Epidermal melanocyte (primary cell): ENCODE results near the gene SLC35C1.
"Not testable (repeated sequence)": the region's sequence is repeated elsewhere in the genome, so short reads cannot be mapped to it uniquely, and the experiment has no call there.

ENCODE experiments used
- DNase-seq: peaks from one replicate; pipeline ENCODE4 v3.0.0; 2011; ENCODE audit warnings: low spot score; ENCODE audit not compliant: insufficient read length

The SLC35C1 gene

GRCh38 chr11:45810431-45811108, 5.6 kb downstream of the SLC35C1 start:
- no peak for DNase-seq

- DNase-seq, result no peak
Measured at GRCh38 chr11:45811109-45811435, 6.1 kb downstream of the SLC35C1 start.

GRCh38 chr11:45811571-45812290, 6.8 kb downstream of the SLC35C1 start:
- no peak for DNase-seq

DNA sequence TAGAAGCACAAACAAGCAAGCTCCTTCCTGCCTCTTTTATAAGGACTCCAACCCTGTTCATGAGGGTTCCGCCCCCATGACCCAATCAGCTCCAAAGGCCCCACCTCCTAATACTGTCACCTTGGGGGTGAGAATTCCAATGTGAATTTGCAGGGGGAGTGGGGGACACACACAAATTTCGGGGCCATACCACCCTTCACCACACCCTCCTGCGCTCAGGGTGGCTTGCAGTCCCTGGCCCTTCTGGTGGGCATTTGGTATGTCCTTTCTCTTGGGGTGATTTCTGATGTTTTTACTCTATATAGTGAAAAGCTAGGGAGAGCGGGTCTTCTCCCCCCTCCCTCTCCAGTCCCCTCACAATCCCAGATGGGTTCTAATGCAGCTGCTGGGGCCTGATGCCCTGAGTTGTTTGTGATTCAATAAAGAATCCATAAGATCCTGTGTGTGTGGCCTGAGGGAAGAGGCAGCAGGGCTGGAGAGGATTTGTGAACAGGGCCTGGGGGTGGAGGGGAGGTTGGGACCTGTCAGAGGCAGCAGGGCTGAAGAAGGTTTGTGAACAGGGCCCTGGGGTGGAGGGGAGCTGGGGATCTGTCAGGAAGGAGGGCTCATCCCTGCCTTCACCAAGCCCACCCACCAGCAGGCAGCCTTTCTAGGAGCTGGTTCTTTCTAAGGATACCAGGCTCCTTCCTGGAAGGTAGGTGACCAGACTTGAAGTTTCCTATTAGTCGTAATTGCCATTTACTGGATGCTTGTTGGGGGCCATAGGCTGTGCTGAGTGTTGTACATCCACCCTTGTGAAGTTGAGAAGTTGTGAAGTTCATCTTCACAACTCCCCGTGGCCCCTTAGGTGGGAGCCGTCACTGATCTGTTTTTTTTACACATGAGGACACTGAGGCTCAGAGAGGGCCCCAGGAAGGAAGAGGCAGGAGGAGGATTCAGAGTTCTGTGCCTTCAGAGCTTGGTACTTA, 7.9 kb downstream of the SLC35C1 start:
- DNase-seq, result no peak

DNA sequence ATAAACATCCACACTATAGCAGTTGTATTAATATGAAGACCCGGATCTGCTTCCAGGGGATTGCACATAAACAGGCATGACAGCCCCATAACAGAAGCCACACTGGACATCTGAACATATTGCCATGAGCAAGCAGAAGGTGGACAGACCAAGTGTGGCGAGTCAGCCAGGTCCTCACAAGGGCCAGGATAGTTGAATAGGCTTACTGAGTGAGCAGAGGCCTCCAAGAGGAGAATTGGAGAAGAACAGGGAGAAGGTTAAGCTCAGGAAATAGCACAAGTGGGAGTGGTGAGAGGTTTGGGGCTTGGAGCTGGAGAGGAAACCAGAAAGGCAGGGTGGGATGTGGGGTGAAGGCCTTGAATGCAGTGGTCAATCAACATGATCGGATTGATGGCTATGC, 10.8 kb downstream of the SLC35C1 start:
- no peak for DNase-seq

DNA sequence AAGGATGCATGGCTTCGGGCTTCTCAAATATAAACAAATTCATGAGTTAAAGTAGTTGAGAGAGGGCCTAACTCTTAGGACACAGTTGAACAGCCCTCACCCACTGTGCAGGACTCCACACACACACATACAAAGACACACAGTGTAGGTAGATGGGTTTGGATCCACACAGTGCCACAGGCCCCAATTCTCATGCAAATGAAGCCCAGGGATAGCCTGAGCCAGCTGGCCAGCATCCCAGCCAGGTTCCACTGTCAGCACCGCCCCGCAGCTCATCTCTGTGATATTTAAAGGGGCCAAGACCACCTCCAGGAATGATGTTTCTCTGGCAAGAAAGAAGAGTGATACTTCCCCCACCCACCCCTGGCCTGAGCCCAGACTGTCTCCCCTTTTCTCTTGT, 11.7 kb downstream of the SLC35C1 start:
- DNase-seq, result no peak

DNA sequence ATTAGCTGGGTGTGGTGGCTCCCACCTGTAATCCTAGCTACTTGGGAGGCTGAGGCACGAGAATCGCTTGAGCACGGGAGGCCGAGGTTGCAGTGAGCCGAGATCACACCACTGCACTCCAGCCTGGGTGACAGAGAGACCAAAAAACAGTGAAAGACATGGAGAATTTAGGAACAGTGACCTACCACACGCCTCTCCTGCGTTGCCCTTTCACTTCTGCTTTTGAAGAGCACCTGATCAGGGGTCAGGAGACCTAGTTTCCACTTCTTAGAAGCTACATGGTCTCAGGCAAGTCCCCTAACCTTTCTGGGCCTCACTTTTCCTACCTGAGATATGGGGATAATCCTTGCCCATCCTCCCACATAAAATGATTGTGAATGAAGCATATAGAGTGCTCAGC, 12.2 kb downstream of the SLC35C1 start:
- DNase-seq, result no peak

- no peak for DNase-seq
Measured at GRCh38 chr11:45818961-45819605, 14.1 kb downstream of the SLC35C1 start.

- DNase-seq, result no peak
Measured at GRCh38 chr11:45820211-45820857, 15.4 kb downstream of the SLC35C1 start.

DNA sequence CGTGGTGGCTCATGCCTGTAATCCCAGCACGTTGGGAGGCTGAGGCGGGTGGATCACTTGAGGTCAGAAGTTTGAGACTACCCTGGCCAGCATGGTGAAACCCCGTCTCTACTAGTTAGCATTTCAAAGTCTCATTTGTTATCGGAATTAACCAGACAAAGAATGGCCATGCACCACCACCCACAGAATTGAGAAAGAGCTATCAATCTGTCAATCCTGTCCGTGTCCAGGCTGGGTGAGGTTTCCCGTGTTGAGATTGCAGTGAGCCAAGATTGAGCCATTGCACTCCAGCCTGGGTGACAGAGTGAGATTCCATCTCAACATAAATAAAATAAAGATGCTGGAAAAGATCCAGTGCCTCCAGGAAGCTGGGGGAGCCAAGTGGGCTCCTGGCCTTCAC, 21.5 kb downstream of the SLC35C1 start:
- DNase-seq, result not testable (repeated sequence)

DNA sequence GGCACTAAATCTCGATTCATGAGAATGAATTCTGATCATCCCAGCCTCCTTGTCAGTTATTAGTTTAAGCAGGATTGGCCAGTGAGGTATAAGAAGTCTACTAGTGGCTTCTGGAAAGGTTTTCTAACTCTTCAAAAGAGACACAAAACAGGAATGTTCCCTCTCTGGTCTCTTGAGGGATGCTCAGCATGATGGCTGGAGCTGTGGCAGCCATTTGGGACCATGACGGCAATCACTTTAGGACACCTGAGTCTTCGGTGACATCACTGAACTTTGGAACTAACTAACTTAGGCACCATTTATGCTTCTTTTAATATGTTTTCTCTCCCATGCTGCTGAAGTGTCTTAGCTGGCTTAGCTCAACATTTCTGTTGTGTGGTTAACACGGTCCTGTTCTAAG, 22.2 kb downstream of the SLC35C1 start:
- no peak for DNase-seq

- DNase-seq, result no peak
Measured at GRCh38 chr11:45828996-45829395, 24.0 kb downstream of the SLC35C1 start.

- no peak for DNase-seq
Measured at GRCh38 chr11:45830596-45830995, 25.6 kb downstream of the SLC35C1 start.

GRCh38 chr11:45832811-45833441, 28.0 kb downstream of the SLC35C1 start:
- no peak for DNase-seq

- DNase-seq, result no peak
Measured at GRCh38 chr11:45833761-45834160, 28.8 kb downstream of the SLC35C1 start.

DNA sequence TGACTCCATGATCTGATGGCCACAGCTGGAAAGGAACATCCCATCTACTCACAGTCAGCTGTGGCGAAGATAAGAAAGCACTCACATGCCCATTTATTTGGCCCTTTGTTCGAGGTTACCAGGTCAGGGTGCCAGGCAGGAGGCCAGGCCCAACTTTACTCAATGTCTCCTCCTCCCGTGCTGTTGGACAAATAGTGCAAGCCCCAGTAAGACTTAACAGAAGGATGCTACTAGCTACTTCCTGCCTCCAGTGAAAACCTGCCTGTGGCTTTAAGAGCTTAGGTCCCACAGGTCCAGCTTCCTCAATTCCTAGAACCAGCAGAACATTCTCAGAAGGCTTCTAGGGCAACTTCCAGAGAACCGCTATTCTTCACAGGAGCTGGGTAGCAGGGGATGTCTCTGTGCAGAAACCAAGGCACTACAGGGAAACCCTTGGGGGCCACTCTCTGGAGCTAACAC, 29.4 kb downstream of the SLC35C1 start:
- no peak for DNase-seq

GRCh38 chr11:45839204-45839603, 34.3 kb downstream of the SLC35C1 start:
- DNase-seq, result no peak

GRCh38 chr11:45840251-45840650, 35.3 kb downstream of the SLC35C1 start:
- DNase-seq, result not testable (repeated sequence)

- peak; percentile 70 for DNase-seq
Measured at GRCh38 chr11:45843158-45843924, 38.4 kb downstream of the SLC35C1 start.
